LHCN-M2 (cell line): Measurements from ENCODE around the gene GLYATL1B. TPM values are rescaled to one million over a fixed set of nuclear protein-coding genes. Genes with fewer than 3 reads are reported as not detected.

Experiments
- total RNA-seq: library from RNA; depleted of rRNA; stranded (reverse); fragments of >200 nt; gene quantifications from 2 replicates; pipeline ENCODE4 v1.2.3, GENCODE V29; 2014; rRNA removed

Gene GLYATL1B
- total RNA-seq, 1 experiment from 2014 or later = not detected

Other genes starting within 250 kb of the GLYATL1B start
- gene GLYATL2, start 241.6 kb upstream of the GLYATL1B start, total RNA-seq = 1.1 and 1.2 TPM in 2 replicates
- gene GLYATL1, start 146.8 kb upstream of the GLYATL1B start, total RNA-seq = 0.69 and 0.96 TPM in 2 replicates
- 37.0 and 38.9 TPM in 2 replicates for gene FAM111B, start 20.9 kb downstream of the GLYATL1B start, total RNA-seq
- 80.3 and 80.8 TPM in 2 replicates for gene FAM111A, start 56.5 kb downstream of the GLYATL1B start, total RNA-seq
- gene DTX4, start 85.8 kb downstream of the GLYATL1B start, total RNA-seq = 0.38 and 1.2 TPM in 2 replicates
- gene MPEG1, start 126.6 kb downstream of the GLYATL1B start, total RNA-seq = not detected in 2 replicates